Fibroblast of skin of left quadriceps (primary cell): ENCODE data around the gene CLCF1.

Source experiments
- DNase-seq, 2 experiments: peaks; one replicate each; pipeline ENCODE4 v3.0.0-alpha.2; 2013; ENCODE audit warnings: low read depth in 2 of 2

Gene CLCF1

GRCh38 chr11:67372993-67373647 is at the start of gene CLCF1:
CLCF1 (minus strand) TSS chr11:67373598; CDS start chr11:67373539, 59 bp downstream.
- no peak for DNase-seq

DNA sequence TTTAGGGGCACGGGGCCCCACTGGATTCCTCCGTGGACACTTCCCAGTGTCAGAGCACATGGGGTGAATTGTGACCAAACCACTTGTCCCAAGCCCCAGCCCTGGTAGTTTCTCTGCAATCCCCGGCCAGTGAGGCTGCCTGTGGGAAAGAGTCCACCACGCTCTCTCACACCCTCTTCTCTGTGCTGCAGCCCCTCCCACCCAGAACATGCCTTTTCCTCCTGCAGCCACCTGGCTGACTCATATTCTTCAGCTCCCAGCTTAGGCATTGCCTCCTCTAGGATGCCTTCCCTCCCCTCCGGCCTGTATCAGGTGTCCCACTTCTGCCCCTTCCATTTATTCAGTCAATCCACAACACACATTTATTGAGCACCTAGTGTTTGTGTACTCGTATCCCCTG is 49.5 kb upstream of the CLCF1 start:
- no peak for DNase-seq

DNA sequence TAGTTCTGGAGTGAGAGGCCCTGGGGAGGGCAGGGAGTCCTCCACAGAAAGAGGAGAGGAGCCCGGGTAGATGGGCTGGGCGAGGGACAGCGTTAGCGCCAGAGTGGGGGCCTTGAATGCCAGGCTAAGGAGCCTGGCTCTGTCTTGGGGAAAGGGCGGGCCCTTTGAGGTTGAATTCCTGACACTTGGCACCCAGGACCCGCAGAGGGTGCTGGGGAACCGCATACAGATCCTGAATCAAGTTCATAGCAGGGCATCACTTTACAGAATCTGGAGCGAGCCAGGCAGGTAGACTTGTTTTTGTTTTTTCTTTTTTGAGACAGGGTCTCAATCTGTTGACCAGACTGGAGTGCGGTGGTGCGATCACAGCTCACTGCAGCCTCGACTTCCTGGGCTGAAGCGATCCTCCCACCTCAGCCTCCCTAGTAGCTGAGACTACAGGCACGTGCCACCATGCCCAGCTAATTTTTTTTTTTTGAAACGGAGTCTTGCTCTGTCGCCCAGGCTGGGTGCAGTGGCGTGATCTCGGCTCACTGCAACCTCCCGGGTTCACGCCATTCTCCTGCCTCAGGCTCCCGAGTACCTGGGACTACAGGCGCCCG is 48.1 kb upstream of the CLCF1 start:
- DNase-seq, result no peak

GRCh38 chr11:67420646-67421429 is 47.4 kb upstream of the CLCF1 start:
- peak; percentile 78 for DNase-seq

GRCh38 chr11:67420147-67420645 is 46.8 kb upstream of the CLCF1 start:
- DNase-seq, result no peak

DNA sequence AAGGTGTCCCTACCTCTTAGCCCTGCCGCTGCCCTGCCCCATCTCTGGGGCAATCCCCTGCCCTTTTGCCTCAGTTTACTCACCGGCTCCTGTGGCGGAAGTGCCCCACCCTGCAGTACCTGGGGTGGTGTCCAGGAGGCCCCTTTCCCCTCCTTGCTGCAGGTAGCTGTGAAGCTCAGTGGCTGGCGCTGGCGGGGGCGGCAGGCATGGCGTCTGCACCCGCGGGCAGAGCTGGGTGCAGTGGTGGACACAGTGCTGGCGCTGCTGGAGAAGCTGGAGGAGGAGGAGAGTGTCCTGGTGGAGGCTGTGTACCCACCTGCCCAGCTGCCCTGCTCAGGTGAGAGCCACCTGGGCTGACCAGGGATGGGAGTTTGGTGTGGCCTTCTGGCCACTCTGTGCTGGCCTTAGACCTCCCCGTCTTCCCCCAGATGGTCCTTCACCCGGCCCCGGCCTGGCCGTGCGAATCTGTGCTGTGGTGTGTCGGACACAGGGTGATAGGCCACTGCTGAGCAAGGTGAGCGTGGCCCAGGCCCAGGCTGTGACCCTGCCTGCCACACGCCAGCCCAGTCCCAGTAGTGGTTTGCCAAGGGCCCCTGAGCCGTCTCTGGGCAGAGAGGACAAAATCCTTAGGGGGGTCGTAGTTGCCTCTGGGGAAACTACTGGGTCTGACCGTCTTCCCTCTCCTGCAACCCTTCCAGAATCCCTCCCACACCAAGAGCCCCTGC is 46.1 kb upstream of the CLCF1 start:
- no peak for DNase-seq

DNA sequence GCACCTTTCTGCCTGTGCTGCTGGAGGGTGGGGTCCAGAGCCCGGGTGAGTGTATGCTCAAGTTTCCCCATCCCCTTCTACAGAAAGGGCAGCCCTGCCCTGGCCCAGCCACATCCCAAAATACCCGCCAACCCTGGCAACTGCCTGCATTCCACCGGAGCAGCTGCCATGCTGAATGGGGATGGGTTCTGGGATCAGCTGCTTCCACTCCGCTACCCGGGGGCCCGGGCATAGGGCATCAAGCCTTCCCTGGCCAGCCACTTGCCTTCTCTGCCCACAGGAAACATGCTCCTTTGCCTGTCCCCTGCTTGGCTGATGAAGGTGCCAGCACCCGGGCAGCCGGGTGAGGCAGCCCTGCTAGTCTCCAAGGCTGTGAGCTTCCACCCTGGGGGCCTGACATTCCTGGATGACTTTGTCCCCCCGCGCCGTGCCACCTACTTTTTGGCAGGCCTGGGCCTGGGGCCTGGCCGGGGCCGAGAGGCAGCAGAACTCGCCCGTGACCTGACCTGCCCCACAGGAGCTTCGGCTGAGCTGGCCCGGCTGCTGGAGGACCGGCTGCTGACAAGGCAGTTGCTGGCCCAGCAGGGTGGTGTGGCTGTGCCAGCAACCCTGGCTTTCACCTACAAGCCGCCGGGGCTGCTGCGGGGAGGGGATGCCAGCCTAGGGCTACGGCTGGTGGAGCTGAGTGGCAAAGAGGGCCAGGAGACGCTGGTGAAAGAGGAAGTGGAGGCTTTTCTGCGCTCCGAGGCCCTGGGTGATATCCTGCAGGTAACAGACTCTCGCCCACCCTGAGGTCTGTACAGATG is 45.3 kb upstream of the CLCF1 start:
- DNase-seq, result no peak

GRCh38 chr11:67417425-67417824 is 44.0 kb upstream of the CLCF1 start:
- DNase-seq, result no peak

DNA sequence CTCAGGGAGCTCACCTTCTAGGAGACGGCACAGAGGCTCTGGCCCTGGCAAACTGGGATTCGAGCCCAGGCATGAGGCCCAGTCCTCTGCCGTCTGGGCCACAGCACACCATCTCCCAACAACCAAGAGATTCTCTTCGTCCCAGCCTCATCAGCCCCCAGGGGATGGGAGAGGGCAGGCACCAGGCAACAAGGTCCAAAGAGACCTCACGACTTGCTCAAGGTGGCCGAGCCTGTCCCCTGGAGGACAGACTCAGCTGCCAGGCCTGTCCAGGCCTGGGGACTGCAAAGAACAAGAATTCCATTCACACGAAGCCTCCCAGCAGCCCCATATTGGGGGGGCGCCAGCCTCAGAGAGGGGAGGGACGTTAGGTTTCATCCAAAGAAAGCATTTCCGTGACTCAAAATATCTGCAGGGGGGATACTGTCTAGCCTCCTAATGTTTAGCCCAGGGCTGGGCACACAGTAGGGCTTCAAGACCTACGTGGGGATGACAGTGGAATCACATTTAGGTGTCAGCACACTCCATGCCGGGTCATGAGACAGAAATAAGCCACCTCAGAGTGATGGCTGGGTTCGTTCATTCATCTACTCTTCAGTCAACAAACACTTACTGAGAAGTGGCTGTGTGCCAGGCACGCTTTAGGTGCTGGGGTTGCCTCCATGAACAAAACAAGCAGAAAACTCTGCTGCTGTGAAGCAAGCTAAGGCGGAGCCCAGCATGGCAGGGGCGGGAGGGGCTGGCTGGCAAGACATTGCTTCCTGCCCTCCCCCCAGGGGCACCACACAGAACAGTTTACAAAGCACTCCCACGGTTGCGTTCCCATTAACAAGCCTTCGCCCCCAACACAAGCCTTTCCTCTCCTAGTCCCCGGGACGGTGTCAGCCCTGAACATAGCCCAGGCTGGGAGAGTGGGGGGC is 43.3 kb upstream of the CLCF1 start:
- DNase-seq, result no peak

DNA sequence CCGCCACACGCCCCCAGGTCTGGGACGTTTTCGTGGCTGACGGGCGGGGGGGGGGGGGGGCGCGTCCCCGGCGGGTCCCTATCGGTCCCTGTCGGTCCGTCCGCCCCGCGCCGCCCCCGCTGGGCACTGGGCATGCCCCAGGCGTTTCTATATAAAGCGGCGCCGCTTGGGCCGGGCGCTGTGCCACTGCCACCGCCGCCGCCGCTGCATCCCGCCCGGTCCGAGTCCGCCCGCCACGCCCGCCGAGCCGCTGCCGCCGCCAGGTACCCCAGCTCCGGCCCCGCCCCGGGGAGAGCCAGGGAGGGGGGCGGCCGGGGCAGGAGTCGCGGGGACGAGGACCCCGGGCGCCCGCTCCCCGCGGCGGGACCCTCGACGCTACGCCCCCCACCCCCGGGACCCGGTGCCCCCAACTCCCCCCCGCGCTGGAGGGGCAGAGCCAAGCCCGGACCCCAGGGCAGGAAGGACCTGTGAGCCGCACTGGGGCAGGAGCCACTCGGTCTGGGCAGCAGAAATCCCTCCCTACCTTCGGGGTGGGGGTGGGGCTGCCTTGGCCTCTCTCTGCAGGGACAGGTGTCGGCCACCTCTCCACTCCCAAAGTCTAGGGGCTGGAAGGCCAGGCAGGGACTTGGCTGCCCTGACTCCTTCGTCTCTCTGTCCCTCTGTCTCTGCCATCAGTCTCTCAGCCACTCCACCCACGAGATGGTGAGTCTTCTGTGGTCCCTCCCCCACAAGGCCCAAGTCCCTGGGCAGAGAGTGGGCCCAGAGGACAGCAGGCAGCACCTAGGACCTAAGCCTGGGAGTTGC is 42.3 kb upstream of the CLCF1 start, which contains the start of gene CARNS1:
Gene CARNS1, plus strand, starts transcription at position 178 of the 804 bp plus-strand sequence. Its CDS starts 522 bp downstream, at position 700.
- DNase-seq, result no peak

GRCh38 chr11:67413266-67413849 is 40.0 kb upstream of the CLCF1 start:
- no peak for DNase-seq

DNA sequence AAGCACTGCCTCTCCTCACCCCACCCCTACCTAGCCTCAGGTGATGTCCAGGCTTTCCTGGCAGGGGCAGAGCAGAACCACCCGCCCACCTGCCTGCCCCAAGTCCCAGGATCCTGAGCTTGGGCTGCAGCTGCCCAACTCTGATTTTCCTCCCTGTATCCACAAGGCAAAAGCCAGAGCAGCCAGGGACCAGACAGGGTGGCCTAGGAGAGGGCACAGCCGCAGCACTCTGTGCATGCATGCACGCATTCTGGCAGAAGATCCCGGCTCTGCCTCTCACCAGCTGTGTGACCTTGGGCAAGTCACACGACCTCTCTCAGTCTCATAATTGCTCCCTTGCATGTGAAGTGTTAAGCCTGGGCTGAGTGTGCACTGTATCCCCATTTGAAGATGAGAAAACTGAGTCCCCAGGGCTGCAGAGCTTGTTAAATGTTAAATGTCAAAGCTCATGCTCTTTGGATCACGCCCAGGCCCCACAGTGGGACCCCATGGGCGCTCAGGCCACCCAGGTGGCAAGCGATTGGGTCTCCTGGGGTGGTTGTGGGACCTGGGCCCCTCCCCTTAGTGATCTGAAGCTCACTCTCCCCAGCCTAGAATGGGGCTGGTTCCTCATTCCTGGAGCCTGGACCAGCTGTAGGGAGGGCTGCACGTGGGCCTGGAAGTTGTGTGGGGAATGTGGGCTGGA is 39.2 kb upstream of the CLCF1 start:
- DNase-seq, result no peak

DNA sequence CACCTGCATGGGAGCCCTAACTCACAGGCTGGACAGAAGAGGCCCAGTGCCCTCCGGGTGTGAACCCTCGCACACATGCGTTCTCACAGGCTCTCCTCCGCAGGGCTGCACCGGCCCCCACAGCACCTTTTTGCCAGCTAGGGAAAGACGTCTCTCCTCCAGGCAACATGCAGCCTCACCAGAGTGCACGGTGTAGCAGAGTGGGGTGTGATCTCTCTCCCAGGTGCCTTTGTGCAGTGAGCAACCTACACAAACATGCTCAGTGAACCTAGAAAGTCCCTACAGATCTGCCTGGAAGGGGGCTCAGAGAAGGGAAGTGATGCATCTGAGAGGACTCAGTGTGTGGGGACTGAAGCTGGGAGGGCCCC is 38.4 kb upstream of the CLCF1 start:
- no peak for DNase-seq

DNA sequence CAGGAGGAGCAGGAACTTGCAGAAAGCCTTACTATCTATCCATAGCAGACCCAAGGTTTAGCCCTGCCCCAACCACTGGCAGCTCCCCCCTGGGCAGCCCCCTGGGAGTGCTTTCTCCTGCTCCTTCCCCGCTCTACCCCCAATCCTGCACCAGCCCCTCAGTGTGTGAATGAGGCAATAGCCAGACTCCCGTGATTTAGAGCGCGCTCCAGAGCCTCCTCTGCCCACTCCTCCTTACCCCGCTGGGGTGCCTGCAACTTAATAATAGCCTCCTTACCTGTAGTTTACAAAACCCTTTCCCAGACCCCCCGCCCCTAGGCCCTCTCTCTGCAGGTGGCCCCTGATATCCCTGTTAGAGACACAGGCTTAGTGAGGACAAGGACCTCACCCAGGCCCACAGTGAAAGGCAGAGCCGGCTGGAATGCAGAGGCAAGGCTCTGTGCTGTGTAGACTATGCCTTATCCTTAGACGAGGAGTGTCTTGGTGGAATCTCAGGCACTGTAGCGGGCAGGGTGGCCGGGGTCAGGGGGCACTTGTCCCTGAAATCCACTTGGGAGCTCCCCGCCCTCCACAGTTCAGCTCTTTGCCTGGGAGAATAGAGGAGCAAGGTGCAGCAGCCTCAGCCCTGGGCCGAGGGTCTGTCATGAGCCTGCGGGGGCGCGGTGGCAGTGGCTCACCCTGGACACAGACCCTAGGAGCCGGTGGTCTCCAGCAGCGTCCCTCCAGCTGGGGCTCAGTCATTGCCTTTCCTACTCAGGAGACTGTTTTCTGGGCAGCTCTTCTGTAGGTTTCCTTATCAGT is 37.8 kb upstream of the CLCF1 start:
- DNase-seq, result no peak

DNA sequence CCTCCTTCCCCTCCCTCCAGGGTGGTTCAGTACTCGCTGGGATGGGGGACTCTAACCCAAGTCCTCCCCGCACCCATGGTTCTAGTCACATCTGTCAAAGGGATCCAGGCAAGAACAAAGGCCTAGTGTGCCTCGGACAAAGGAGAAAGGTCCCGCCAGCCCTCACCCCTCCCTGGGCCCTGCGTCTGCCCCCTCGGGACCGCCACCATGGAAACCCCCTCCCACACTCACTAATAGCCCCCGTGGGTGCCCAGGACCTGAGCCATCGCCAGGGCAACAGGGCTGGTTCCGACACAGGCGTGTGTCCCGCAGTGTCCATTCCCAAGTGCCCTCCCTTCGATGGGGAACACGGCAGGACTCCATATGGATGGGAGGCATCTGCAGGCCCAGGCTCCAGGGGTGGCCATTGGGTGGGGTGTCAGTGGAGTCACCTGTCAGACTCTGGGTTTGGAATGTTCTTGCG is 37.0 kb upstream of the CLCF1 start:
- DNase-seq, result no peak

DNA sequence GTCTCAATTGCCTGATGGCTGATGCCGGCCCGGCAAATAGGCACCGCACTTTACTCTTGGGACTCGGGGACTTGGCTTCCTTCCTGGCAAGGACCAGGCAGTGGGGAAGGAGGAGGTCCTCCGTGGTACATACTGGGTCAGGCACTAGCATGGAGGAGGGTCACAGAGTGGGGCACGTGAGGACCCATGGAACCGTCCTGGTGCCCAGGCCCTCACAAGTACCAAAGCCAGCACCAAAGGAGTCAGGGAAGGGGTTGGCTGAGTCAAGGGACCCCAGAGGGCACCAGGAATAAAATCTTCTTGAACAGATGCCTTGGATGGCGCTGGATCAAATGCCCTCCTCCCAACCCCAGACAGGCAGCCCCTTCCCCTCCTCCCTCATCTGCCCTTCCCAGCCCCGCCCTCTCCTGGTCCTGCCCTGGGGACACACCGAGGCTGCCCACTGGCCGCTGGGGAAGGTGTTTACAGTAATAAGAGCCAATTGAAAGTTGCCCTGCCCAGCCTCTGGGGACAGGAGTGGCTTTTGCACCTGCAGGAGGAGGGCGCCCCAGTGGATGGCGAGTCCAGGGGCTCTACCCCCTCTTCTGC is 36.5 kb upstream of the CLCF1 start:
- no peak for DNase-seq

DNA sequence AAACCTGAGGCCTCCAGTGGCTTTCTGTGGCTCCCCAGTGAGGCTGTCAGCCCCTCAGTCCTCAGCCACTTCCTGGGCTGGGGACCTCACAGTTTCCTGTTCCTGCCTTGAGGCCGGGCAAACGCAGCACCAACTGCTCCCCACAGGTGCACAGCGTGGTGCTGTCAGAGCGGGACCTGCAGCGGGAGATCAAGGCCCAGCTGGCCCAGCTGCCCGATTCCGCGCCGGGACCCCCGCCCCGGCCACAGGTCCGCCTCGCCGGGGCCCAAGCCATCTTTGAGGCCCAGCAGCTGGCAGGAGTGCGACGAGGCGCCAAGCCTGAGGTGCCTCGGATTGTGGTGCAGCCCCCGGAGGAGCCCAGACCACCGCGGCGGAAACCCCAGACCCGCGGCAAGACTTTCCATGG is 35.9 kb upstream of the CLCF1 start:
- no peak for DNase-seq
